Heart right ventricle (tissue), 16 donors: ENCODE measurements around the gene CTXN2. TPM values are rescaled to one million over a fixed set of nuclear protein-coding genes. Genes with fewer than 3 reads are reported as not detected.

ENCODE experiments used
- ATAC-seq, 8 donors: fragments of 200-7000 bp; cut with Tn5 transposase; one replicate each; pipeline ENCODE4 v1.9.1; 2020; ENCODE audit warnings: mild to moderate bottlenecking in 8 of 8, moderate library complexity in 8 of 8, moderate number of reproducible peaks in 1 of 8
- DNase-seq, 2 donors: peaks; one replicate each; pipeline ENCODE4 v3.0.0-alpha.2; 2020
- H3K27ac ChIP-seq, 10 donors: fragments of 200-600 bp; sonication (generic) in 2 of 10; one replicate each; pipeline versions ENCODE4 v1.5.0 to v1.8.0; 2020 to 2022; ENCODE audit warnings: mild to moderate bottlenecking in 3 of 10
- H3K27me3 ChIP-seq, 7 donors: fragments of 200-600 bp; one replicate each; pipeline ENCODE4 v1.8.0; 2021 to 2022; ENCODE audit warnings: mild to moderate bottlenecking in 2 of 7
- H3K36me3 ChIP-seq, 9 donors: fragments of 200-600 bp; sonication (generic) in 1 of 9; one replicate each; pipeline versions ENCODE4 v1.5.0 to v1.8.0; 2020 to 2022; ENCODE audit warnings: mild to moderate bottlenecking in 2 of 9
- H3K4me1 ChIP-seq, 9 donors: fragments of 200-600 bp; sonication (generic) in 1 of 9; one replicate each; pipeline versions ENCODE4 v1.5.0 to v1.8.0; 2020 to 2022; ENCODE audit warnings: mild to moderate bottlenecking in 4 of 9
- H3K4me3 ChIP-seq, 10 donors: fragments of 200-600 bp; sonication (generic) in 2 of 10; one replicate each; pipeline versions ENCODE4 v1.5.0 to v1.8.0; 2020 to 2022; ENCODE audit warnings: mild to moderate bottlenecking in 7 of 10, moderate library complexity in 2 of 10
- H3K9me3 ChIP-seq, 11 donors: fragments of 200-600 bp in 10 of 11; sonication (generic) in 2 of 11; one replicate each; pipeline versions ENCODE4 v1.5.0 to v1.8.0; 2013 to 2022; ENCODE audit warnings: mild to moderate bottlenecking in 2 of 11, control low read depth in 1 of 11, moderate library complexity in 1 of 11
- CTCF ChIP-seq, 9 donors: fragments of 200-600 bp; sonication (generic) in 2 of 9; IDR thresholded peaks; one replicate each; pipeline versions ENCODE4 v1.5.0 to v1.8.0; 2021 to 2022; ENCODE audit warnings: antibody characterized with exemption in 9 of 9, mild to moderate bottlenecking in 5 of 9, moderate library complexity in 1 of 9
- WGBS, 2 donors: extraction: QIAGEN DNeasy Blood & Tissue Kit; methylation state at CpG; one replicate each; pipeline ENCODE4 v1.1.7; 2013; ENCODE audit warnings: inconsistent platforms in 1 of 2; 5-methylcytosine and 5-hydroxymethylcytosine counted together
- intact Hi-C, 10 donors: fragments of 100-400 bp; cut with DNase I; formaldehyde crosslinking; loops; one replicate each; pipeline versions ENCODE4 v1.11.1 to v1.14.2; 2022
- polyA plus RNA-seq, 2 donors: library from polyadenylated mRNA; stranded (reverse); fragments of 200-250 nt; gene quantifications; one replicate each; pipeline ENCODE4 v1.2.3, GENCODE V29; 2013
- total RNA-seq, 10 donors: library from RNA; stranded (reverse); fragmentation: NEBNext Ultra II Directional in 3 of 10; extraction: Animal tissue kit (Norgen Biotek cat#: 25700) in 3 of 10; gene quantifications; one replicate each; pipeline versions ENCODE4 v1.2.1 to v1.2.4, GENCODE V29; 2021 to 2023
- donor health status: Arrhythmogenic right ventricular cardiomyopathy.
- donor health status: ischemic (EF 13 %, LVEDD 7.1; RV severe dilation, severe dysfunction).
- donor health status: healthy with polysubstance abuse.
- donor health status: DM: no; HTN: yes; CAD: no.
- donor health status: DM: no; HTN: no; CAD: no.
- donor health status: ischemic (EF 25% LVEDD 6.9; RV normal size, moderate dysfunction).
- donor health status: ischemic (EF 25% LVEDD 5.7; RV mildly dilated, moderate dysfunction).
- donor health status: healthy.
- donor health status: DM: yes; HTN: yes; CAD: no.
- donor health status: Ischemic cardiomyopathy.
- donor health status: ischemic (EF 35%, LVEDD 5.7; RV mildly dilated, moderate dysfunction).
- donor health status: nonischemic (EF 11% LVEDD 7.7; RV severe dilation, severe dysfunction).
- donor health status: DM: yes; HTN: yes; CAD: no.
- donor health status: PGD.
- donor health status: ischemic (EF 29% LVEDD 5.4; RV normal size, mild dysfunction).
- donor health status: nonischemic (EF 23%, LVEDD 6.1; RV moderate dilation, normal function).

The CTXN2 gene
- total and polyA plus RNA-seq, 12 donors: not detected

DNA sequence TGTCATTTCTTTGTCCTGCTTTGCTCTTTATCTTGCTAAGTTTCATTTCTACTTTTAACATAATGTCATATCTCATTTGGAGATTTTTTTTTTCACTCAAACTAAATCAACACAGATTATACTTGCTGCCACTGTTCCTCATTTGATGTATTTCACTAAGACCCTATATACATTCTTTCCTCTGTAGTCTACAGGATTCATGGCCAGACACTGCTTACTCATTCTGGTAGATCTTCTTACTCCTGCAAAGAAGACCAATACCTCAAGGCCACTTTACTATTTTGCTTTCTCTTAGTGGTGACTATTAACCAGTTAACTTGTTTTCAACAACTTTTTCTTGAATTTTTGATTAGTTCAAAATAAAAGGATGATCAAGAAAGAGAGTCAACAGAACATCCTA, 44.1 kb upstream of the CTXN2 start:
- ATAC-seq (no peak), DNase-seq (no peak)
- Histone ChIP-seq H3K36me3 (peaks cover 0 to 46% (median 0%) of the 10 kb centered on the region in 9 donors), H3K27ac (no peak overlapping the region), H3K27me3 (no peaks in the 10 kb centered on the region), H3K4me1 (peaks cover 0 to 17% (median 8%) of the 10 kb centered on the region in 9 donors), H3K4me3 (no peak overlapping the region), H3K9me3 (no peaks in the 10 kb centered on the region)
- intact Hi-C loops: no loop called here
- TF ChIP-seq CTCF (IDR thresholded peaks at IDR 0.05): no peak

- no peak for DNase-seq
- no peaks in the 10 kb centered on the region for H3K9me3 ChIP-seq
- no peak overlapping the region for H3K27ac ChIP-seq
- H3K27me3 ChIP-seq: no peaks in the 10 kb centered on the region
- intact Hi-C loops: no loop called here
- TF ChIP-seq CTCF (IDR thresholded peaks at IDR 0.05): no peak
- peaks cover 0 to 3% (median 0%) of the 10 kb centered on the region in 9 donors for H3K4me1 ChIP-seq
- no peak overlapping the region for H3K4me3 ChIP-seq
- peaks cover 0 to 54% (median 0%) of the 10 kb centered on the region in 9 donors for H3K36me3 ChIP-seq
- ATAC-seq: no peak
- WGBS, 2 donors: 61% methylated on average over 4 of the region's 4 CpGs
Observed at GRCh38 chr15:48149858-48150257, 41.6 kb upstream of the CTXN2 start.

- DNase-seq: no peak
- 91 to 92% methylated on average over 2 of the region's 2 CpGs for WGBS, 2 donors
- Histone ChIP-seq H3K27ac (no peak overlapping the region), H3K9me3 (no peaks in the 10 kb centered on the region), H3K27me3 (no peaks in the 10 kb centered on the region), H3K4me1 (no peaks in the 10 kb centered on the region), H3K4me3 (no peak overlapping the region), H3K36me3 (peaks cover 0 to 54% (median 0%) of the 10 kb centered on the region in 9 donors)
- no peak for TF ChIP-seq CTCF (IDR thresholded peaks at IDR 0.05)
- intact Hi-C loops: no loop called here
- no peak for ATAC-seq
Observed at GRCh38 chr15:48153526-48153925, 37.9 kb upstream of the CTXN2 start.

GRCh38 chr15:48168616-48169015, 22.8 kb upstream of the CTXN2 start:
- Histone ChIP-seq H3K9me3 (peaks cover 0 to 19% (median 0%) of the 10 kb centered on the region in 11 donors), H3K36me3 (peaks cover 0 to 8% (median 0%) of the 10 kb centered on the region in 9 donors), H3K27ac (no peak overlapping the region), H3K4me1 (no peaks in the 10 kb centered on the region), H3K27me3 (no peaks in the 10 kb centered on the region), H3K4me3 (no peak overlapping the region)
- WGBS, 2 donors: 59 to 61% methylated on average over 3 of the region's 3 CpGs
- no peak for ATAC-seq
- intact Hi-C loops: no loop called here
- no peak for TF ChIP-seq CTCF (IDR thresholded peaks at IDR 0.05)
- DNase-seq: no peak
